Right atrium auricular region (tissue), 2 donors: Measurements from ENCODE around the gene KCNK18. TPM values are rescaled to one million over a fixed set of nuclear protein-coding genes. Genes with fewer than 3 reads are reported as not detected.

ENCODE experiments used
- DNase-seq: peaks from one replicate; pipeline ENCODE4 v3.0.0-alpha.2; 2019; ENCODE audit warnings: low spot score
- H3K27ac ChIP-seq, 2 donors: fragments of 200-600 bp; sonication (generic); 1 replicate in 1 of 2; 2 replicates in 1 of 2; pipeline ENCODE4 v1.5.1; 2016 to 2019
- H3K27me3 ChIP-seq, 2 donors: fragments of 200-600 bp; sonication (generic); one replicate each; pipeline versions ENCODE4 v1.5.1 to v1.6.0; 2017 to 2019
- H3K36me3 ChIP-seq: fragments of 200-600 bp; sonication (generic); one replicate; pipeline ENCODE4 v1.5.1; 2016
- H3K4me1 ChIP-seq, 2 donors: fragments of 200-600 bp; sonication (generic); one replicate each; pipeline versions ENCODE4 v1.5.1 to v1.6.0; 2017 to 2019
- H3K4me3 ChIP-seq, 2 donors: fragments of 200-600 bp; sonication (generic); 1 replicate in 1 of 2; 2 replicates in 1 of 2; pipeline ENCODE4 v1.5.1; 2017 to 2019; ENCODE audit warnings: mild to moderate bottlenecking in 1 of 2, moderate library complexity in 1 of 2
- H3K9me3 ChIP-seq, 2 donors: fragments of 200-600 bp; sonication (generic); one replicate each; pipeline ENCODE4 v1.5.1; 2019
- CTCF ChIP-seq, 2 donors: fragments of 200-600 bp; sonication (generic); IDR thresholded peaks; one replicate each; pipeline ENCODE4 v1.5.1; 2019; ENCODE audit warnings: antibody characterized with exemption in 2 of 2
- total RNA-seq, 2 donors: library from RNA; depleted of rRNA; stranded (reverse); fragments of >200 nt; gene quantifications; one replicate each; pipeline ENCODE4 v1.1.0, GENCODE V29; 2016

KCNK18 gene
- total RNA-seq, 2 donors from 2014 or later: not detected

- Histone ChIP-seq H3K27ac (no peak overlapping the region), H3K9me3 (no peaks in the 10 kb centered on the region), H3K4me1 (peaks cover 0 to 34% of the 10 kb centered on the region in 2 donors), H3K36me3 (no peaks in the 10 kb centered on the region), H3K4me3 (no peak overlapping the region), H3K27me3 (peaks cover 44 to 56% of the 10 kb centered on the region in 2 donors)
- DNase-seq: no peak
- no peak for TF ChIP-seq CTCF (IDR thresholded peaks at IDR 0.05)
These were observed 35.8 kb upstream of the KCNK18 start for GRCh38 chr10:117161386-117162033.

- Histone ChIP-seq H3K27me3 (peaks cover 47 to 63% of the 10 kb centered on the region in 2 donors), H3K9me3 (no peaks in the 10 kb centered on the region), H3K4me3 (peak overlapping the region in 1 of 2 donors; percentile 29)
These were observed 34.9 kb upstream of the KCNK18 start for GRCh38 chr10:117162093-117163060.

DNA sequence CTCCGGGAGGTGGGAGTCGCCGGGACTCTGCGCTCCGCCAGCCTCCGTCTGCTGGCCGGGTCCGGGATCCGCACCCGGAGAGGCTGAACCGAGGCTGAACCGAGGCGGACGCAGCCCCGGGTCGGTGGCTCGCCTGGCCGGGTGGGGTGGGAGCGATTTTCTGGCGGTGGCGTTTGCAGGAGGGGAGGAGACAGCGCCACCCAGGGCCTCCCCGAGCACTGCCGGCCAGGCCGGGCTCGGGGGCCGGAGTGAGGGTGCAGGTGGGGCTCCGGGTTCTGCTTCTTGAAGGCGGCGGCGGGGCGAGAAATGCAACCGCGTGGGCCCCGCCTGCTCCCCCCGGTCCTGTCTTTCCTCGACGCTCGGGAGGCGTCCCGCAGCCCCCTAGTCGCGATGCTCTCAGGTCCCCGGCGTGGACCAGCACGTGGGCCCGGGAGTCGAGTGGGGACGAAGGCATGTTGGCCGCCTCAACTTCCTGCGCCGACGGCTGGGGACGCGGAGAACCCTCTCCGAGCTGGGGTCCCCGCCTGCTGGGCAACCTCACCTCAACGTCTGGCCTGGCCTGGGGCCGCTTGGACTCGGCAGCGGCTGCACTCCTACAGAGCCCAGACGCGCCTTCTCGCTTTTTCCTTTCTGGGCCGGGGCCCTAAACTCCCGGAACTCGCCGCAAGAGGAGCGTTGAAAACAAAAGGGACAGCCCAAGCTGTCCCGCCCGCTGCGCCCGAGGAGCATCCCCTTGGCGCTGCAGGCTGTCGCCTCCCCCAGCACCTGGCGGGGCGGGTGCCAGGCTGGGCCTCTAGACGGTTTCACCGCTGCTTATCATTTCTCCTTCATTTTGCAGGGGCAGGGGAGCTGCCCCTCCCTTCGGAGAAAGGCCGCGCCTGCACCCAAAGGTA is 34.0 kb upstream of the KCNK18 start:
- H3K4me1 ChIP-seq: peaks cover 0 to 44% of the 10 kb centered on the region in 2 donors
- no peaks in the 10 kb centered on the region for H3K36me3 ChIP-seq
- H3K27me3 ChIP-seq: peaks cover 54 to 72% of the 10 kb centered on the region in 2 donors
- no peak overlapping the region for H3K27ac ChIP-seq
- no peaks in the 10 kb centered on the region for H3K9me3 ChIP-seq
- no peak for DNase-seq
- H3K4me3 ChIP-seq: peak overlapping the region in 1 of 2 donors; percentile 29
- TF ChIP-seq CTCF (IDR thresholded peaks at IDR 0.05): no peak

More at GRCh38 chr10:117162093-117163060, 34.9 kb upstream of the KCNK18 start:
- DNase-seq: no peak
- no peaks in the 10 kb centered on the region for H3K36me3 ChIP-seq
- H3K4me1 ChIP-seq: peaks cover 0 to 35% of the 10 kb centered on the region in 2 donors
- no peak for TF ChIP-seq CTCF (IDR thresholded peaks at IDR 0.05)
- no peak overlapping the region for H3K27ac ChIP-seq

- Histone ChIP-seq H3K4me3 (no peak overlapping the region), H3K27me3 (peaks cover 62 to 80% of the 10 kb centered on the region in 2 donors), H3K27ac (no peak overlapping the region), H3K9me3 (no peaks in the 10 kb centered on the region), H3K4me1 (peaks cover 0 to 46% of the 10 kb centered on the region in 2 donors), H3K36me3 (no peaks in the 10 kb centered on the region)
- TF ChIP-seq CTCF (IDR thresholded peaks at IDR 0.05): no peak
- no peak for DNase-seq
These were observed 33.2 kb upstream of the KCNK18 start for GRCh38 chr10:117163954-117164548.
